Mesenchymal stem cell (in vitro differentiated cells and primary cell): ENCODE data around the gene S1PR3.

Source experiments
- DNase-seq: peaks from one replicate; pipeline ENCODE4 v3.0.0-alpha.2; 2013
- H2AFZ ChIP-seq: one replicate; pipeline ENCODE4 v1.6.1; 2013; ENCODE audit warnings: low read depth, mild to moderate bottlenecking, control low read depth, inconsistent platforms, low read length, moderate library complexity
- H2AK5ac ChIP-seq: 2 replicates; pipeline ENCODE4 v1.6.1; 2013; ENCODE audit warnings: low read length, moderate library complexity, mild to moderate bottlenecking, inconsistent platforms; ENCODE audit not compliant: severe bottlenecking
- H2BK120ac ChIP-seq: one replicate; pipeline ENCODE4 v1.6.1; 2013; ENCODE audit warnings: low read depth, mild to moderate bottlenecking, inconsistent platforms, low read length, moderate library complexity
- H2BK12ac ChIP-seq, 2 experiments: one replicate each; pipeline ENCODE4 v1.6.1; 2013; ENCODE audit warnings: inconsistent platforms in 2 of 2, low read length in 2 of 2, mild to moderate bottlenecking in 2 of 2, moderate library complexity in 2 of 2, control low read depth in 1 of 2
- H2BK15ac ChIP-seq: one replicate; pipeline ENCODE4 v1.6.1; 2013; ENCODE audit warnings: mild to moderate bottlenecking, low read depth, inconsistent platforms; ENCODE audit not compliant: poor library complexity, severe bottlenecking
- H2BK5ac ChIP-seq: 2 replicates; pipeline ENCODE4 v1.6.1; 2013; ENCODE audit warnings: low read depth, mild to moderate bottlenecking, low read length, control low read depth, inconsistent platforms; ENCODE audit not compliant: poor library complexity, severe bottlenecking
- H3K14ac ChIP-seq, 2 experiments: one replicate each; pipeline ENCODE4 v1.6.1; 2013; ENCODE audit warnings: inconsistent platforms in 2 of 2, low read length in 2 of 2, control low read depth in 1 of 2, mild to moderate bottlenecking in 1 of 2, moderate library complexity in 1 of 2
- H3K18ac ChIP-seq, 2 experiments: one replicate each; pipeline ENCODE4 v1.6.1; 2013; ENCODE audit warnings: inconsistent platforms in 2 of 2, low read length in 2 of 2, control low read depth in 1 of 2, low read depth in 1 of 2, mild to moderate bottlenecking in 1 of 2
- H3K23ac ChIP-seq, 2 experiments: one replicate each; pipeline ENCODE4 v1.6.1; 2013; ENCODE audit warnings: inconsistent platforms in 2 of 2, low read length in 2 of 2, mild to moderate bottlenecking in 2 of 2, moderate library complexity in 2 of 2, control low read depth in 1 of 2
- H3K27ac ChIP-seq: 2 replicates; pipeline ENCODE4 v1.5.1; 2013; ENCODE audit warnings: mild to moderate bottlenecking, moderate library complexity, low read length, control low read depth, inconsistent platforms; ENCODE audit not compliant: poor library complexity, severe bottlenecking
- H3K27me3 ChIP-seq, 2 experiments: 2 replicates each; pipeline versions ENCODE4 v1.6.1 to v1.7.0; 2013; ENCODE audit warnings: low read length in 2 of 2, mild to moderate bottlenecking in 2 of 2, moderate library complexity in 2 of 2, control low read depth in 1 of 2, inconsistent platforms in 1 of 2; ENCODE audit not compliant: control insufficient read depth in 1 of 2, insufficient read depth in 1 of 2
- H3K36me3 ChIP-seq, 2 experiments: 2 replicates each; pipeline versions ENCODE4 v1.6.1 to v1.7.0; 2013; ENCODE audit warnings: low read length in 2 of 2, control low read depth in 1 of 2, inconsistent platforms in 1 of 2, low read depth in 1 of 2, mild to moderate bottlenecking in 1 of 2; ENCODE audit not compliant: insufficient read depth in 2 of 2, control insufficient read depth in 1 of 2
- H3K4ac ChIP-seq, 2 experiments: one replicate each; pipeline ENCODE4 v1.6.1; 2013; ENCODE audit warnings: inconsistent platforms in 2 of 2, low read length in 2 of 2, mild to moderate bottlenecking in 2 of 2, moderate library complexity in 2 of 2, control low read depth in 1 of 2, low read depth in 1 of 2
- H3K4me1 ChIP-seq: 2 replicates; pipeline ENCODE4 v1.6.1; 2013; ENCODE audit warnings: low read depth, low read length, control low read depth; ENCODE audit not compliant: control insufficient read depth, insufficient read depth
- H3K4me2 ChIP-seq: 2 replicates; pipeline ENCODE4 v1.6.1; 2013; ENCODE audit warnings: low read length, mild to moderate bottlenecking, inconsistent platforms; ENCODE audit not compliant: poor library complexity, severe bottlenecking
- H3K4me3 ChIP-seq, 2 experiments: 2 replicates each; pipeline versions ENCODE4 v1.5.1 to v1.7.0; 2013; ENCODE audit warnings: low read length in 2 of 2, mild to moderate bottlenecking in 2 of 2, control low read depth in 1 of 2, low read depth in 1 of 2; ENCODE audit not compliant: insufficient read depth in 1 of 2
- H3K79me1 ChIP-seq: replicated peaks from 2 replicates; pipeline ENCODE4 v1.6.1; 2013; ENCODE audit warnings: mild to moderate bottlenecking, control low read depth, low read length, inconsistent platforms; ENCODE audit not compliant: poor library complexity, severe bottlenecking
- H3K9ac ChIP-seq: 2 replicates; pipeline ENCODE4 v1.7.0; 2013; ENCODE audit warnings: mild to moderate bottlenecking, low read length, moderate library complexity
- H3K9me3 ChIP-seq: 2 replicates; pipeline ENCODE4 v1.7.0; 2013; ENCODE audit warnings: mild to moderate bottlenecking, low read length; ENCODE audit not compliant: control insufficient read depth
- H4K8ac ChIP-seq: one replicate; pipeline ENCODE4 v1.6.1; 2013; ENCODE audit warnings: inconsistent platforms, mild to moderate bottlenecking, low read length, moderate library complexity
- H4K91ac ChIP-seq: one replicate; pipeline ENCODE4 v1.6.1; 2013; ENCODE audit warnings: mild to moderate bottlenecking, low read length, inconsistent platforms
- WGBS: methylation state at CpG from one replicate; pipeline ENCODE4 v1.1.7; 2013; ENCODE audit warnings: mixed read lengths; 5-methylcytosine and 5-hydroxymethylcytosine counted together

S1PR3 gene

GRCh38 chr9:89039664-89040063, 48.4 kb downstream of the S1PR3 start:
- H3K18ac ChIP-seq: no peak overlapping the region
- H3K9ac ChIP-seq: no peak overlapping the region

GRCh38 chr9:89042984-89043383, 51.7 kb downstream of the S1PR3 start:
- H3K4me2 ChIP-seq: no peak overlapping the region
- no peak overlapping the region for H4K8ac ChIP-seq
- no peak overlapping the region for H3K23ac ChIP-seq
- no peaks in the 10 kb centered on the region for H3K79me1 ChIP-seq
- H3K18ac ChIP-seq: no peak overlapping the region
- no peak overlapping the region for H2BK120ac ChIP-seq
- H2AK5ac ChIP-seq: no peak overlapping the region
- H3K27ac ChIP-seq: no peak overlapping the region
- no peak overlapping the region for H3K14ac ChIP-seq
- H3K36me3 ChIP-seq: peaks cover 3 to 9% of the 10 kb centered on the region in 2 experiments
- no peaks in the 10 kb centered on the region for H3K9me3 ChIP-seq
- no peak overlapping the region for H2BK12ac ChIP-seq
- no peak overlapping the region for H2AFZ ChIP-seq
- H4K91ac ChIP-seq: no peak overlapping the region
- H2BK15ac ChIP-seq: no peak overlapping the region
- H3K4ac ChIP-seq: no peak overlapping the region
- DNase-seq: no peak
- WGBS: 95% methylated on average over 9 of the region's 9 CpGs
- no peak overlapping the region for H3K9ac ChIP-seq
- no peak overlapping the region for H3K4me3 ChIP-seq
- no peak overlapping the region for H2BK5ac ChIP-seq
- no peaks in the 10 kb centered on the region for H3K4me1 ChIP-seq
- H3K27me3 ChIP-seq: no peaks in the 10 kb centered on the region

More at GRCh38 chr9:89039664-89040063, 48.4 kb downstream of the S1PR3 start:
- H3K79me1 ChIP-seq: no peaks in the 10 kb centered on the region
- H2BK15ac ChIP-seq: no peak overlapping the region
- no peak for DNase-seq
- H4K91ac ChIP-seq: peak overlapping the region; percentile 11
- H3K4me3 ChIP-seq: no peak overlapping the region
- no peaks in the 10 kb centered on the region for H3K9me3 ChIP-seq
- no peak overlapping the region for H2AFZ ChIP-seq
- no peak overlapping the region for H2BK120ac ChIP-seq
- H3K14ac ChIP-seq: no peak overlapping the region
- H3K27ac ChIP-seq: no peak overlapping the region
- H3K4me2 ChIP-seq: no peak overlapping the region
- H3K23ac ChIP-seq: no peak overlapping the region
- H3K4me1 ChIP-seq: no peaks in the 10 kb centered on the region
- no peak overlapping the region for H3K4ac ChIP-seq
- H3K36me3 ChIP-seq: peaks cover 0 to 5% of the 10 kb centered on the region in 2 experiments
- WGBS: 92% methylated on average over 2 of the region's 2 CpGs
- no peak overlapping the region for H2BK12ac ChIP-seq
- no peaks in the 10 kb centered on the region for H3K27me3 ChIP-seq
- H4K8ac ChIP-seq: no peak overlapping the region
- H2AK5ac ChIP-seq: no peak overlapping the region
- no peak overlapping the region for H2BK5ac ChIP-seq

- no peak for DNase-seq
- no CpG with 5 or more reads among the region's 2 CpGs for WGBS
- H3K27me3 ChIP-seq: no peaks in the 10 kb centered on the region
- no peak overlapping the region for H3K18ac ChIP-seq
- H3K23ac ChIP-seq: no peak overlapping the region
- H3K4me1 ChIP-seq: no peaks in the 10 kb centered on the region
- no peak overlapping the region for H2BK120ac ChIP-seq
- H2BK5ac ChIP-seq: no peak overlapping the region
- no peak overlapping the region for H2AFZ ChIP-seq
- H3K9ac ChIP-seq: no peak overlapping the region
- H2BK12ac ChIP-seq: no peak overlapping the region
- H3K4me2 ChIP-seq: no peak overlapping the region
- H3K9me3 ChIP-seq: no peaks in the 10 kb centered on the region
- no peak overlapping the region for H3K4ac ChIP-seq
- peaks cover 3 to 8% of the 10 kb centered on the region in 2 experiments for H3K36me3 ChIP-seq
- no peak overlapping the region for H2AK5ac ChIP-seq
- H3K27ac ChIP-seq: no peak overlapping the region
- no peak overlapping the region for H3K14ac ChIP-seq
- H4K91ac ChIP-seq: no peak overlapping the region
- H2BK15ac ChIP-seq: no peak overlapping the region
- H4K8ac ChIP-seq: no peak overlapping the region
- no peak overlapping the region for H3K4me3 ChIP-seq
- no peaks in the 10 kb centered on the region for H3K79me1 ChIP-seq
Observed at GRCh38 chr9:89044104-89044503, 52.8 kb downstream of the S1PR3 start.

GRCh38 chr9:89044881-89045280, 53.6 kb downstream of the S1PR3 start:
- WGBS: 95% methylated on average over 4 of the region's 4 CpGs

More at GRCh38 chr9:89044881-89045280, 53.6 kb downstream of the S1PR3 start:
- no peak overlapping the region for H4K91ac ChIP-seq
- no peak overlapping the region for H3K18ac ChIP-seq
- no peak overlapping the region for H2BK12ac ChIP-seq
- H3K79me1 ChIP-seq: no peaks in the 10 kb centered on the region
- no peak overlapping the region for H3K4ac ChIP-seq
- H3K4me3 ChIP-seq: no peak overlapping the region
- H4K8ac ChIP-seq: no peak overlapping the region
- no peak overlapping the region for H2AK5ac ChIP-seq
- H3K14ac ChIP-seq: no peak overlapping the region
- no peak overlapping the region for H2BK5ac ChIP-seq
- H3K23ac ChIP-seq: no peak overlapping the region
- no peaks in the 10 kb centered on the region for H3K4me1 ChIP-seq
- no peak overlapping the region for H3K9ac ChIP-seq
- peaks cover 3 to 8% of the 10 kb centered on the region in 2 experiments for H3K36me3 ChIP-seq
- H3K4me2 ChIP-seq: no peak overlapping the region
- H2AFZ ChIP-seq: no peak overlapping the region
- no peaks in the 10 kb centered on the region for H3K9me3 ChIP-seq
- no peak overlapping the region for H3K27ac ChIP-seq
- H3K27me3 ChIP-seq: no peaks in the 10 kb centered on the region
- H2BK15ac ChIP-seq: no peak overlapping the region
- DNase-seq: no peak
- H2BK120ac ChIP-seq: no peak overlapping the region
